ENCODE measurements around the gene TLCD3A. TPM values are rescaled to one million over a fixed set of nuclear protein-coding genes. Genes with fewer than 3 reads are reported as not detected.

Gene TLCD3A
- total RNA-seq, 2 donors from 2014 or later, result 7.3 to 15.9 TPM

DNA sequence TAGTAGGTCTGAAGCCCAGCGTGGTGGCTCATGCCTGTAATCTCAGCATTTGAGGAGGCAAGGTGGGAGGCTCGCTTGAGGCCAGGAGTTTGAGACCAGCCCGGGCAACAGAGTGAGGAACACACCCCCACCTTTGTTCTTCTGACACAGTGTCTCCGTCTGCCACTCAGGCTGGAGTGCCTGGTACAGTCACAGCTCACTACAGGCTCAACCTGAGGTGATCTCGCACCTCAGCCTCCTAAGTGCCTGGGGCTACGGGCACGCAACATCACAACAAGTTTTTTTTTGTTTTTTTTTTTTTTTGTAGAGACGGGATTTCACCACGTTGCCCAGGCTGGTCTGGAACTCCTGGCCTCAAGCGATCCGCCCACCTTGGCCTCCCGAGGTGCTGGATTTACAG lies 6.7 kb upstream of the TLCD3A start:
- Histone ChIP-seq H3K27me3 (replicated peaks; ENCODE audit: insufficient read depth) (no peaks in the 10 kb centered on the region), H3K36me3 (no peaks in the 10 kb centered on the region), H3K9me3 (no peaks in the 10 kb centered on the region), H3K4me1 (ENCODE audit: control insufficient read depth in 1 of 2, low read depth in 2 of 2) (no peaks in the 10 kb centered on the region), H3K4me3 (no peak overlapping the region), H3K27ac (no peak overlapping the region)
- DNase-seq (ENCODE audit: low spot score) (no peak), ATAC-seq (ENCODE audit: insufficient number of reproducible peaks, low FRiP score, low read depth) (no peak)
- TF ChIP-seq, protein P1, sequence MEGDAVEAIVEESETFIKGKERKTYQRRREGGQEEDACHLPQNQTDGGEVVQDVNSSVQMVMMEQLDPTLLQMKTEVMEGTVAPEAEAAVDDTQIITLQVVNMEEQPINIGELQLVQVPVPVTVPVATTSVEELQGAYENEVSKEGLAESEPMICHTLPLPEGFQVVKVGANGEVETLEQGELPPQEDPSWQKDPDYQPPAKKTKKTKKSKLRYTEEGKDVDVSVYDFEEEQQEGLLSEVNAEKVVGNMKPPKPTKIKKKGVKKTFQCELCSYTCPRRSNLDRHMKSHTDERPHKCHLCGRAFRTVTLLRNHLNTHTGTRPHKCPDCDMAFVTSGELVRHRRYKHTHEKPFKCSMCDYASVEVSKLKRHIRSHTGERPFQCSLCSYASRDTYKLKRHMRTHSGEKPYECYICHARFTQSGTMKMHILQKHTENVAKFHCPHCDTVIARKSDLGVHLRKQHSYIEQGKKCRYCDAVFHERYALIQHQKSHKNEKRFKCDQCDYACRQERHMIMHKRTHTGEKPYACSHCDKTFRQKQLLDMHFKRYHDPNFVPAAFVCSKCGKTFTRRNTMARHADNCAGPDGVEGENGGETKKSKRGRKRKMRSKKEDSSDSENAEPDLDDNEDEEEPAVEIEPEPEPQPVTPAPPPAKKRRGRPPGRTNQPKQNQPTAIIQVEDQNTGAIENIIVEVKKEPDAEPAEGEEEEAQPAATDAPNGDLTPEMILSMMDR (IDR thresholded peaks at IDR 0.05), result no peak

DNA sequence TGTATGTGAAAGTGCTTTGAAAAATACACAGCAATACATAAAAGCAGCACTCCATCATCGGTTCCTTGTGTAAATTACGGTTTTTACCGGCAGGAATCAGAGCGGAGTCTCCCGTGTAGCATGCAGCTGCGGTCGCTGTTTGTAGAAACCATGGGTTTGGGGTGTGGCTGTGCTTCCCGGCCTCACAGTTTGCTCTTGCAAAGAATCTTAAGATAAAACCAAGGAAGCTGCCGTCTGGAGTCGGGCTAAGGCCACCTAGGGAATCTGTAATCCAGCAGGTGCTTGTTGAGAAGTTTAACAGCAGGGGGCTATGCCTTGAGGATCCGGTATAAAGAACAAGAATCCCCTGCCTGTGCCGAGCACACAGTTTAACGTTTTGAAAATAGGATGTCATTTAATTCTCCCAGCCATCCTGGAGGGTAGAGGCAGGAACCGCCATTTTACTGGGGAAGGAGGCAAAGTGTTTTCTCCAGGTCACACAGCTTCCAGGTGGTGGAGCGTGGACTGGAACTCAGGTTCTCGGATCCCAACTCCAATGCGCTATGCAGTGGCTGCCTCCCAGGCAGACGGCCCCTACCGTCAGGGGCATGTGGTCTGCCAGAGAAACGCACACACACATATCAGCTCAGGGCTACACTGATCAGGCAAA lies 6.0 kb upstream of the TLCD3A start:
- H3K36me3 ChIP-seq, result no peaks in the 10 kb centered on the region
- H3K27me3 ChIP-seq (replicated peaks; ENCODE audit: insufficient read depth), result no peaks in the 10 kb centered on the region
- peaks cover 0 to 3% of the 10 kb centered on the region in 2 donors for H3K4me1 ChIP-seq (ENCODE audit: control insufficient read depth in 1 of 2, low read depth in 2 of 2)
- no peaks in the 10 kb centered on the region for H3K9me3 ChIP-seq
- no peak overlapping the region for H3K27ac ChIP-seq
- TF ChIP-seq, protein P1 (IDR thresholded peaks at IDR 0.05), result no peak
- DNase-seq (ENCODE audit: low spot score) (no peak), ATAC-seq (ENCODE audit: insufficient number of reproducible peaks, low FRiP score, low read depth) (no peak)
- H3K4me3 ChIP-seq, result no peak overlapping the region

GRCh38 chr17:728911-729310 lies 3.5 kb upstream of the TLCD3A start:
- peaks cover 7 to 17% of the 10 kb centered on the region in 2 donors for H3K4me1 ChIP-seq (ENCODE audit: control insufficient read depth in 1 of 2, low read depth in 2 of 2)
- TF ChIP-seq, protein P1 (IDR thresholded peaks at IDR 0.05), result no peak
- H3K27ac ChIP-seq, result no peak overlapping the region
- no peaks in the 10 kb centered on the region for H3K27me3 ChIP-seq (replicated peaks; ENCODE audit: insufficient read depth)
- H3K9me3 ChIP-seq, result no peaks in the 10 kb centered on the region
- ATAC-seq (ENCODE audit: insufficient number of reproducible peaks, low FRiP score, low read depth) (no peak), DNase-seq (ENCODE audit: low spot score) (no peak)
- no peaks in the 10 kb centered on the region for H3K36me3 ChIP-seq
- no peak overlapping the region for H3K4me3 ChIP-seq

GRCh38 chr17:731644-732066 lies 741 bp upstream of the TLCD3A start:
- Histone ChIP-seq H3K4me1 (ENCODE audit: control insufficient read depth in 1 of 2, low read depth in 2 of 2) (peaks cover 7 to 17% of the 10 kb centered on the region in 2 donors), H3K27ac (peak overlapping the region in 1 of 2 donors; percentile 29), H3K4me3 (peak overlapping the region; percentile 81), H3K27me3 (replicated peaks; ENCODE audit: insufficient read depth) (no peaks in the 10 kb centered on the region), H3K9me3 (no peaks in the 10 kb centered on the region), H3K36me3 (no peaks in the 10 kb centered on the region)
- TF ChIP-seq, protein P1 (IDR thresholded peaks at IDR 0.05), result no peak
- no peak for DNase-seq (ENCODE audit: low spot score)
- no peak for ATAC-seq (ENCODE audit: insufficient number of reproducible peaks, low FRiP score, low read depth)

DNA sequence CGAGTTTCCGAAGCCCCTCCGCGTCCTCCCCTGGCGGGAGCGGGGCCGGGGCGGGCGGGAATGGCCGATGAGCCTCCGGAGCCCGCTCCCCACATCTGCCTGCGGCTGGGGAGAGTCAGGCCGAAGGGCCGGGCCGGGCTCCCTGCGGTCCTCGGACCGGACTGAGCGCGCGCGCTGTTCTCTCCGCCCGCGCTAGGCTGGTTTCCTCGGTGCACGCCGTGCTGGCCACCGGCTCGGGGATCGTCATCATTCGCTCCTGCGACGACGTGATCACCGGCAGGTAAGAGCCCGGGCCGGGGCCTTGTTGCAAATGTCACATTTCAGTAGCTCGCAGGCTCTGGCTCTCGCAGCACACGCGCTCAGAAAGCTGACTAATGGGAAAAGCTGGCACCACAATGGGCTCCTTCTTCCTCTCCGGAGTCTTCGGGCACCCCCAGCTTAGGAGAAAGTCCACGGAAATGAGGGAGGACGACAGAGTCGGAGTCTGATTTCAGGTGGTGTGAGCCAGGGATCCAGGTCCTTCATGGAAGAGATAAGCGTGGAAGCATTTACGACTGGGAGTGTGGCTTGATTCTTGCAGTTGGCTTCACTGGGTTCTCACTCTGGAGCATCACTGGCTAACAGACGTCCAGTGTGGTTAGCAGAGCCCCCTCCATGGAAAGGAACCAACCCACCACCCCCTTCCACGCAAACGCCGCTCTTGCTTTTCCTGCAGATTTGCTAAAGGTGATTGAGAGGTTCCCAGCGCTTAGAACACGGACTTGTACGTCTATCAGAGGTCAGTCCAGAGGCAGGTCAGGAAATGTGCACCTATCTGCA lies 715 bp downstream of the TLCD3A start:
- Histone ChIP-seq H3K36me3 (no peaks in the 10 kb centered on the region), H3K9me3 (no peaks in the 10 kb centered on the region), H3K27ac (peak overlapping the region in 1 of 2 donors; percentile 69), H3K4me3 (peak overlapping the region; percentile 81), H3K4me1 (ENCODE audit: control insufficient read depth in 1 of 2, low read depth in 2 of 2) (peaks cover 7 to 17% of the 10 kb centered on the region in 2 donors), H3K27me3 (replicated peaks; ENCODE audit: insufficient read depth) (no peaks in the 10 kb centered on the region)
- ATAC-seq (ENCODE audit: insufficient number of reproducible peaks, low FRiP score, low read depth) (no peak), DNase-seq (ENCODE audit: low spot score) (no peak)
- TF ChIP-seq, protein P1 (IDR thresholded peaks at IDR 0.05), result no peak
